HepG2 (cell line): Measurements from ENCODE around the gene DARS2. TPM values are rescaled to one million over a fixed set of nuclear protein-coding genes. Genes with fewer than 3 reads are reported as not detected.

Experiments
- NFYC ChIP-seq: IDR thresholded peaks from 2 replicates; pipeline ENCODE4 v1.6.1; 2016; ENCODE audit warnings: missing genetic modification reagents, missing compliant biosample characterization
- RCOR2 ChIP-seq: IDR thresholded peaks from 2 replicates; pipeline ENCODE4 v1.6.1; 2016; ENCODE audit warnings: missing biosample characterization, missing genetic modification reagents
- polyA plus RNA-seq, 8 experiments: library from polyadenylated mRNA; depleted of rRNA in 3 of 8; stranded (reverse) in 7 of 8; unstranded in 1 of 8; fragments of >200 nt; fragmentation: Illumina TruSeq in 4 of 8; extraction: Trizol in 4 of 8; gene quantifications; 2 replicates each; pipeline versions ENCODE4 v1.2.1 to v1.2.3, GENCODE V29; 2011 to 2016; ENCODE audit warnings: low read depth in 4 of 8, missing spikeins in 1 of 8, mixed read lengths in 1 of 8; ENCODE audit not compliant: insufficient read depth in 1 of 8
- total RNA-seq, 5 experiments: library from RNA; depleted of rRNA; stranded (reverse); fragments of >200 nt; fragmentation: Illumina TruSeq; extraction: Trizol; gene quantifications; 2 replicates each; pipeline ENCODE4 v1.2.3, GENCODE V29; 2016; ENCODE audit warnings: low read depth in 1 of 5
- TF ChIP-seq, protein P1 (sequence below): sonication (generic); formaldehyde crosslinking; IDR thresholded peaks from 2 replicates; pipeline ENCODE4 v1.4.0; 2020; ENCODE audit warnings: missing genetic modification reagents
- TF ChIP-seq, protein P2 (sequence below): sonication (generic); formaldehyde crosslinking; IDR thresholded peaks from 2 replicates; pipeline ENCODE4 v1.4.0; 2020; ENCODE audit warnings: missing genetic modification reagents, mild to moderate bottlenecking, borderline replicate concordance
- TF ChIP-seq, protein P3 (sequence below): sonication (generic); formaldehyde crosslinking; IDR thresholded peaks from 2 replicates; pipeline ENCODE4 v1.8.1; 2023; ENCODE audit warnings: missing genetic modification reagents, inconsistent platforms, borderline replicate concordance

DARS2 gene
- total and polyA plus RNA-seq, 2 of the 13 experiments (the other 11 are each of a cell fraction or from before 2014, with no cell fraction given), result 17.6 to 27.7 TPM

DNA sequence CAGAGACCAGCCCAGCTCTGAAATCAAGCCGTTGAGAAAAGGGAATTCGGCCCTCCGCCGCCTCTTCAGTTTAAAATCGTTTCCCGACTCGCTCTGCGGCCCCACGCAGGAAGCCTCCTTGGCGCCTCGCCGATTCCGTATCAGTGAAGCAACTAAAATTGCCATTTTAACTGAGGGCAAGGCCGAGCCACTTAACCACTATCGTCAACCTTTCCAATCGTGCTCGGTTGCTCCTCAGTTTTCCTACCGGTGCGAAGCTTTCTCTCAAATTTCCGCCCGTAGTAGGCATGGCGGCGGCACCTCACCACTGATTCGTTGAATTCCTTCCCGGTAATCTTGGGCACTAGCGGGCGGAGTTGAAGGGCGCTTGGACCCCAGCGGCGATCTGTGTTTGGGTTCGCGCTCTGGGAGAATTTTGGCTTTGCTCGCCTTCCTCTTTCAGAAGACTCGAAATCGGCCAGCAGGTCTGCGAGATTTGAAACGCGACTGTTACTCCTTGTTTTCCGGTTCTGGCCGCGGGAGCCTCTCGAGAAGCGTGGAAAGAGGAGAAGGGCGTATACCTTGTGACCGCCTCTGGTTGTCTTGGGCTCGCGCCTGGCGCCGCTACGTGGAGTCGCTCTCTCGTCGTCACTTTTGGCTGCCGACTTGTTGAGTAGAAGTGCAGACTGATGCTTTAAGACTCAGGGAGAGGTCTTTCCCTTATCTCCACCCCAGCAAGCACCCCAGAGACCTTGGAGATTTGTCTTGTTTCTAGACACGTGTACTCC is at the start of gene DARS2, which contains the start of gene CENPL (continued):
- TF ChIP-seq, protein P1, sequence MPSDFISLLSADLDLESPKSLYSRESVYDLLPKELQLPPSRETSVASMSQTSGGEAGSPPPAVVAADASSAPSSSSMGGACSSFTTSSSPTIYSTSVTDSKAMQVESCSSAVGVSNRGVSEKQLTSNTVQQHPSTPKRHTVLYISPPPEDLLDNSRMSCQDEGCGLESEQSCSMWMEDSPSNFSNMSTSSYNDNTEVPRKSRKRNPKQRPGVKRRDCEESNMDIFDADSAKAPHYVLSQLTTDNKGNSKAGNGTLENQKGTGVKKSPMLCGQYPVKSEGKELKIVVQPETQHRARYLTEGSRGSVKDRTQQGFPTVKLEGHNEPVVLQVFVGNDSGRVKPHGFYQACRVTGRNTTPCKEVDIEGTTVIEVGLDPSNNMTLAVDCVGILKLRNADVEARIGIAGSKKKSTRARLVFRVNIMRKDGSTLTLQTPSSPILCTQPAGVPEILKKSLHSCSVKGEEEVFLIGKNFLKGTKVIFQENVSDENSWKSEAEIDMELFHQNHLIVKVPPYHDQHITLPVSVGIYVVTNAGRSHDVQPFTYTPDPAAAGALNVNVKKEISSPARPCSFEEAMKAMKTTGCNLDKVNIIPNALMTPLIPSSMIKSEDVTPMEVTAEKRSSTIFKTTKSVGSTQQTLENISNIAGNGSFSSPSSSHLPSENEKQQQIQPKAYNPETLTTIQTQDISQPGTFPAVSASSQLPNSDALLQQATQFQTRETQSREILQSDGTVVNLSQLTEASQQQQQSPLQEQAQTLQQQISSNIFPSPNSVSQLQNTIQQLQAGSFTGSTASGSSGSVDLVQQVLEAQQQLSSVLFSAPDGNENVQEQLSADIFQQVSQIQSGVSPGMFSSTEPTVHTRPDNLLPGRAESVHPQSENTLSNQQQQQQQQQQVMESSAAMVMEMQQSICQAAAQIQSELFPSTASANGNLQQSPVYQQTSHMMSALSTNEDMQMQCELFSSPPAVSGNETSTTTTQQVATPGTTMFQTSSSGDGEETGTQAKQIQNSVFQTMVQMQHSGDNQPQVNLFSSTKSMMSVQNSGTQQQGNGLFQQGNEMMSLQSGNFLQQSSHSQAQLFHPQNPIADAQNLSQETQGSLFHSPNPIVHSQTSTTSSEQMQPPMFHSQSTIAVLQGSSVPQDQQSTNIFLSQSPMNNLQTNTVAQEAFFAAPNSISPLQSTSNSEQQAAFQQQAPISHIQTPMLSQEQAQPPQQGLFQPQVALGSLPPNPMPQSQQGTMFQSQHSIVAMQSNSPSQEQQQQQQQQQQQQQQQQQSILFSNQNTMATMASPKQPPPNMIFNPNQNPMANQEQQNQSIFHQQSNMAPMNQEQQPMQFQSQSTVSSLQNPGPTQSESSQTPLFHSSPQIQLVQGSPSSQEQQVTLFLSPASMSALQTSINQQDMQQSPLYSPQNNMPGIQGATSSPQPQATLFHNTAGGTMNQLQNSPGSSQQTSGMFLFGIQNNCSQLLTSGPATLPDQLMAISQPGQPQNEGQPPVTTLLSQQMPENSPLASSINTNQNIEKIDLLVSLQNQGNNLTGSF (CRISPR knock-in tag), result no peak
- TF ChIP-seq, protein P2, sequence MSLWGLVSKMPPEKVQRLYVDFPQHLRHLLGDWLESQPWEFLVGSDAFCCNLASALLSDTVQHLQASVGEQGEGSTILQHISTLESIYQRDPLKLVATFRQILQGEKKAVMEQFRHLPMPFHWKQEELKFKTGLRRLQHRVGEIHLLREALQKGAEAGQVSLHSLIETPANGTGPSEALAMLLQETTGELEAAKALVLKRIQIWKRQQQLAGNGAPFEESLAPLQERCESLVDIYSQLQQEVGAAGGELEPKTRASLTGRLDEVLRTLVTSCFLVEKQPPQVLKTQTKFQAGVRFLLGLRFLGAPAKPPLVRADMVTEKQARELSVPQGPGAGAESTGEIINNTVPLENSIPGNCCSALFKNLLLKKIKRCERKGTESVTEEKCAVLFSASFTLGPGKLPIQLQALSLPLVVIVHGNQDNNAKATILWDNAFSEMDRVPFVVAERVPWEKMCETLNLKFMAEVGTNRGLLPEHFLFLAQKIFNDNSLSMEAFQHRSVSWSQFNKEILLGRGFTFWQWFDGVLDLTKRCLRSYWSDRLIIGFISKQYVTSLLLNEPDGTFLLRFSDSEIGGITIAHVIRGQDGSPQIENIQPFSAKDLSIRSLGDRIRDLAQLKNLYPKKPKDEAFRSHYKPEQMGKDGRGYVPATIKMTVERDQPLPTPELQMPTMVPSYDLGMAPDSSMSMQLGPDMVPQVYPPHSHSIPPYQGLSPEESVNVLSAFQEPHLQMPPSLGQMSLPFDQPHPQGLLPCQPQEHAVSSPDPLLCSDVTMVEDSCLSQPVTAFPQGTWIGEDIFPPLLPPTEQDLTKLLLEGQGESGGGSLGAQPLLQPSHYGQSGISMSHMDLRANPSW, result 0 out of 2 replicates have a peak, but pooled peaks have one; percentile 65
- TF ChIP-seq, protein P3, sequence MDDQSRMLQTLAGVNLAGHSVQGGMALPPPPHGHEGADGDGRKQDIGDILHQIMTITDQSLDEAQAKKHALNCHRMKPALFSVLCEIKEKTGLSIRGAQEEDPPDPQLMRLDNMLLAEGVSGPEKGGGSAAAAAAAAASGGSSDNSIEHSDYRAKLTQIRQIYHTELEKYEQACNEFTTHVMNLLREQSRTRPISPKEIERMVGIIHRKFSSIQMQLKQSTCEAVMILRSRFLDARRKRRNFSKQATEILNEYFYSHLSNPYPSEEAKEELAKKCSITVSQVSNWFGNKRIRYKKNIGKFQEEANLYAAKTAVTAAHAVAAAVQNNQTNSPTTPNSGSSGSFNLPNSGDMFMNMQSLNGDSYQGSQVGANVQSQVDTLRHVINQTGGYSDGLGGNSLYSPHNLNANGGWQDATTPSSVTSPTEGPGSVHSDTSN, result no peak
- TF ChIP-seq NFYC (CRISPR knock-in tag) (peak; percentile 77), RCOR2 (CRISPR knock-in tag) (0 out of 2 replicates have a peak, but pooled peaks have one; percentile 46)
